HG02798 (cell line): Measurements from ENCODE around the gene ANKRD1.

ENCODE experiments used
- ATAC-seq: cut with Tn5 transposase; IDR thresholded peaks from one replicate; pipeline ENCODE4 v1.9.1; 2021; ENCODE audit warnings: mild to moderate bottlenecking; ENCODE audit not compliant: unreplicated experiment, poor library complexity

Gene ANKRD1

DNA sequence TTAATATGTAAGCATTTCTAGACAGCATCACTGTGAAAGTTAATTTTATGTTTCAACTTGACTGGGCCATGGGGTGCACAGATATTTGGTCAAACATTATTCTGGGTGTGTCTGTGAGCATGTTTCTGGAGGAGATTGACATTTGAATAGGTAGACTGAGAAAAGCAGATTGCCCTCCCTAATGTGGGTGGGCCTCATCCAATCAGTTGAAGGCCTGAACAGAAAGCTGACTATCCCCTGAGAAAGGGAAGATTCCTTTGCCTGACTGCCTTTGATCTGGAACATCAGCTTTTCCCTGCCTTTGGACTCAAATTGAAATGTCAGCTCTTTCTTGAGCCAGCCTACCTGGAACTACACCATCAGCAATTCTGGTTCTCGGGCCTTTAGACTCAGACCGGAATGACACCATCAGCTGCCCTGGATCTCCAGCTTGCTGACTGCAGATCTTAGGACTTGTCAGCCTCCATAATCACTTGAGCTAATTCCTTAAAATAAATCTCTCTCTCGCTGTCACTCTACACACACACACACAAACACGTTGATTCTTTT lies 54.8 kb downstream of the ANKRD1 start:
- no peak for ATAC-seq

DNA sequence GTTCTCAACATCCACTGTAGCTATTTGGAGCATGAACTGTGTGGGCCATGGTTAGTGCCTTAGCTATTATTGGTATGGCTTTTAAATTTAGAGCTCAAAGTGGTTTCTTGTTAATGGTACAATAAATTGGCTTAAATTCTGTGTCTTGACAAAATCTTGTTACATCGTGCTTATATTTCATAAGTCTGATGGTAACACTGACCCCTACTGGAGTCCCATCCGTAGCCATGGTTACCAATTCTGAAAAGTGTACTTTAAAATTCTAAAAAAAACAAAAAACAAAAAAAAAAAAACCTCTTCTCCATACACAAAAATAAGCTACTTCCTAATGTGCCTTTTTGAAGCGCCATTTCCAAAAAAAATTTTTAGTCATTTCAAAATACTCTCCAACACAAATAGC lies 55.5 kb downstream of the ANKRD1 start:
- ATAC-seq = no peak

DNA sequence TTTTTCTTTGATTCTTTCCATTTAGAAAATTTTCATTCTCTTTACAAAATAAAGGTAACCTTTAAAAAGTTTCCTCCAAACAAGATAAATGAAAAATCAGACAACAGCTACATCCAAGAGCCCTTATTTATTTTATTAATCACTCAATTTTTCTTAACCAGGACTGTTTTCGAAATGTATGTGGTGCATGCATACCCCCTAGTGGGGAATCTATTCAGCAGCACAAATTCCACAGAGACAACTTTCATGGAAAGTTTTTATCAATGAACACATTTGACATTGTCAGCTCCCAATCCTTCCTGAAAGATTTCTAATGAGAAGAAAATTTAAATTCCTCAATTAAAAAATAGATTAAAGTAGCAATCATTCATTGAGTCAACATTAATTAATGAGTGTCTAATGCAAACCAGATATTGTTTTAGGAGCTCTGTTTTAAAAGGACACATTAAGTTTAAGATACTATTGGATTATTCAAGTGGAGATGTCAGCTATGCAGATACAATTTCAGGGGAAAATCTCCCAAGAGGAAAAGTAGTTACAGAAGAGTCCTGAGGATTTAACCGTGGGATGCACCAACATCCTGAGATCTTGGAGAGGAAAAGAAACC lies 57.9 kb downstream of the ANKRD1 start:
- no peak for ATAC-seq
